ENCODE measurements around the gene FILIP1L. TPM values are rescaled to one million over a fixed set of nuclear protein-coding genes. Genes with fewer than 3 reads are reported as not detected.

The FILIP1L gene
- total RNA-seq, 1 experiment from 2014 or later = 0.07 TPM

DNA sequence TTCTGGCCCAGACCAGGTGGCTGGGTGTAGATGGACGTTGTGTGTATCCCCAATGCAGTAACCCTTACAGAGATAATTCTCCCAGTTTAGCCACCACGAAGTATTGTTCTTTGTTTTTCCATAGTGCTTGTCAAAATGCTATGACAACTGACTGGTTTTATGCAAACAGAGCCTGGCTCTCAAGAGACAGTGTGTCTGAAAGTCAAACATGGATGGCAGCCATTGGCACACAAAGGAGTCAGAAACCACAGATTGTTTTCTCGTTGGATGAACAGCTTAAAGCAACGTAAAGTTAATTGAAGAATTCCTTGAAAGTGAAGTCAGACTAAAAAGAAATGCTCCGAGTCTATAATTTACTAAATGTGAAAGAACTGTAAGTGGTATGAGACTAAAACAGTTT lies 91.2 kb downstream of the FILIP1L start:
- H3K79me2 ChIP-seq (ENCODE audit: insufficient read depth, low read length) = no peaks in the 10 kb centered on the region
- Mint-ChIP-seq H3K4me1 (0 out of 4 replicates have a peak, but pooled peaks cover 0 to 2% of the 10 kb centered on the region in 2 experiments), H3K27me3 (ENCODE audit: low read depth) (no peaks in the 10 kb centered on the region), H3K4me3 (no peak overlapping the region), H3K36me3 (ENCODE audit: insufficient read depth in 1 of 3, low read depth in 3 of 3) (no peaks in the 10 kb centered on the region), H3K9me3 (no peaks in the 10 kb centered on the region), H3K27ac (no peak overlapping the region)
- H2AK5ac ChIP-seq (ENCODE audit: insufficient read length, low read length) = no peak overlapping the region
- H3K27me3 ChIP-seq (ENCODE audit: insufficient read depth, low read length) = no peaks in the 10 kb centered on the region
- H3K9me3 ChIP-seq (ENCODE audit: control insufficient read depth, low read depth, low read length) = no peaks in the 10 kb centered on the region
- no peak overlapping the region for H2BK20ac ChIP-seq (ENCODE audit: low read depth, low read length, poor library complexity, severe bottlenecking)
- H4K20me1 ChIP-seq (ENCODE audit: control insufficient read depth, insufficient read depth, insufficient read length) = no peaks in the 10 kb centered on the region
- no peak for TF ChIP-seq CTCF (conservative IDR thresholded peaks at IDR 0.05)
- no peaks in the 10 kb centered on the region for H3K23me2 ChIP-seq (ENCODE audit: insufficient read length, low read depth, low read length, poor library complexity, severe bottlenecking)
- no peak overlapping the region for H2BK15ac ChIP-seq (ENCODE audit: low read depth, low read length)
- H3K9ac ChIP-seq (ENCODE audit: extremely low read depth, insufficient read length, low read length) = no peak overlapping the region
- no CpG with 5 or more reads among the region's 5 CpGs for WGBS (ENCODE audit: extremely low coverage, insufficient read length, low lambda C conversion rate)
- H2BK12ac ChIP-seq (ENCODE audit: insufficient read length, low read depth, low read length) = no peak overlapping the region
- no peak overlapping the region for H3T11ph ChIP-seq (ENCODE audit: low read length)
- no peak overlapping the region for H2BK5ac ChIP-seq (ENCODE audit: insufficient read length, low read length)
- no peak overlapping the region for H3K23ac ChIP-seq (ENCODE audit: insufficient read length, low read depth, low read length)
- no peak overlapping the region for H4K8ac ChIP-seq (replicated peaks; ENCODE audit: insufficient read length, low read depth, low read length)
- H4K5ac ChIP-seq (ENCODE audit: insufficient read length, low read depth, low read length) = no peak overlapping the region
- H3K27ac ChIP-seq (ENCODE audit: insufficient read length, low read depth, low read length) = no peak overlapping the region
- H4K91ac ChIP-seq (ENCODE audit: insufficient read length, low read depth, low read length) = no peak overlapping the region
- H3K14ac ChIP-seq (ENCODE audit: insufficient read depth, low read length) = no peak overlapping the region
- no peak overlapping the region for H2BK120ac ChIP-seq (ENCODE audit: low read depth, low read length, poor library complexity, severe bottlenecking)
- no peak overlapping the region for H2AFZ ChIP-seq (ENCODE audit: low read length)
- no peak for DNase-seq
- no peaks in the 10 kb centered on the region for H3K79me1 ChIP-seq (ENCODE audit: insufficient read depth, low read depth, low read length, poor library complexity, severe bottlenecking)
- no peak overlapping the region for H3K18ac ChIP-seq (ENCODE audit: insufficient read length, low read depth, low read length)
- H3K4me1 ChIP-seq (ENCODE audit: insufficient read depth, low read length) = no peaks in the 10 kb centered on the region
- no peak overlapping the region for H3K4ac ChIP-seq (ENCODE audit: low read depth, low read length)
- H3K4me2 ChIP-seq (ENCODE audit: insufficient read depth, insufficient read length, low read length) = no peak overlapping the region
- no peak overlapping the region for H3K56ac ChIP-seq (ENCODE audit: insufficient read length, low read depth, low read length)
